ENCODE data around the gene CSF2RB. TPM values are rescaled to one million over a fixed set of nuclear protein-coding genes. Genes with fewer than 3 reads are reported as not detected.

CSF2RB gene
- total RNA-seq, 2 donors from 2014 or later: not detected

- H3K9me3 ChIP-seq (ENCODE audit: control insufficient read depth, low read length): no peaks in the 10 kb centered on the region
- H3K4me1 ChIP-seq (ENCODE audit: control insufficient read depth, insufficient read depth, low read length): no peaks in the 10 kb centered on the region
- peaks cover 11% of the 10 kb centered on the region for H3K27me3 ChIP-seq (ENCODE audit: control insufficient read depth, insufficient read depth, low read length, poor library complexity, severe bottlenecking)
- no peak overlapping the region for H3K27ac Mint-ChIP-seq
- peaks cover 6% of the 10 kb centered on the region for H3K9me3 Mint-ChIP-seq
- H3K27me3 Mint-ChIP-seq (ENCODE audit: insufficient read depth): peaks cover 14% of the 10 kb centered on the region
- peaks cover 2% of the 10 kb centered on the region for H3K4me1 Mint-ChIP-seq
- no peak overlapping the region for H3K9ac ChIP-seq (ENCODE audit: extremely low read depth, low read length, poor library complexity, severe bottlenecking)
- no peak overlapping the region for H3K4me3 ChIP-seq (ENCODE audit: low read length)
- no peak for DNase-seq
- no peaks in the 10 kb centered on the region for H3K36me3 Mint-ChIP-seq (ENCODE audit: low read depth)
- TF ChIP-seq, protein P1, sequence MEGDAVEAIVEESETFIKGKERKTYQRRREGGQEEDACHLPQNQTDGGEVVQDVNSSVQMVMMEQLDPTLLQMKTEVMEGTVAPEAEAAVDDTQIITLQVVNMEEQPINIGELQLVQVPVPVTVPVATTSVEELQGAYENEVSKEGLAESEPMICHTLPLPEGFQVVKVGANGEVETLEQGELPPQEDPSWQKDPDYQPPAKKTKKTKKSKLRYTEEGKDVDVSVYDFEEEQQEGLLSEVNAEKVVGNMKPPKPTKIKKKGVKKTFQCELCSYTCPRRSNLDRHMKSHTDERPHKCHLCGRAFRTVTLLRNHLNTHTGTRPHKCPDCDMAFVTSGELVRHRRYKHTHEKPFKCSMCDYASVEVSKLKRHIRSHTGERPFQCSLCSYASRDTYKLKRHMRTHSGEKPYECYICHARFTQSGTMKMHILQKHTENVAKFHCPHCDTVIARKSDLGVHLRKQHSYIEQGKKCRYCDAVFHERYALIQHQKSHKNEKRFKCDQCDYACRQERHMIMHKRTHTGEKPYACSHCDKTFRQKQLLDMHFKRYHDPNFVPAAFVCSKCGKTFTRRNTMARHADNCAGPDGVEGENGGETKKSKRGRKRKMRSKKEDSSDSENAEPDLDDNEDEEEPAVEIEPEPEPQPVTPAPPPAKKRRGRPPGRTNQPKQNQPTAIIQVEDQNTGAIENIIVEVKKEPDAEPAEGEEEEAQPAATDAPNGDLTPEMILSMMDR (conservative IDR thresholded peaks at IDR 0.05): no peak
- no peaks in the 10 kb centered on the region for H3K36me3 ChIP-seq (ENCODE audit: control insufficient read depth, insufficient read depth, low read length)
- no peak overlapping the region for H3K27ac ChIP-seq (ENCODE audit: low read depth, low read length)
- WGBS, 2 experiments (ENCODE audit: insufficient coverage in 1 of 2, insufficient read length in 1 of 2): 62% methylated on average over 2 of the region's 2 CpGs; no CpG with 5 or more reads in 1 of the 2 experiments
- H3K4me3 Mint-ChIP-seq: no peak overlapping the region
Measured at GRCh38 chr22:36963302-36963701, 49.9 kb downstream of the CSF2RB start.

DNA sequence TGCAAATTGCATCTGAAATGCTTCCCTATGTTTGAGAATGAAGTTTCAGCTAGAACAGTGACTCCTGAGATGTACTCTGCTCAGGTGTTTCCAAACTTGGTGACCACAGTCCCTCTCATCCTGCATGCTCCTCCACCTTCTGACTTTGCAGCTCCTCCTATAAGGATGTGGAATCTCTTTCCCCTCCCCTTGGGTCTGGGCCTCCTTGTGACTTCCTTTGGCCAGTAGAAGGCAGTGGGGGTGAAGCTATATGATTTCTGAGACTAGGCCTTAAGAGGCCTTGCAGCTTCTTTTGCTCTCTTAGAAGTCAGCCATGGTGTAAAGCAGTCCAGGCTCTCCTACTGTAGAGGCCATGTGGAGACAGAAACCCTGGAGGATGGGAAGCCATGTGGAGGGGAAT is 50.7 kb downstream of the CSF2RB start:
- no peak overlapping the region for H3K9ac ChIP-seq (ENCODE audit: extremely low read depth, low read length, poor library complexity, severe bottlenecking)

DNA sequence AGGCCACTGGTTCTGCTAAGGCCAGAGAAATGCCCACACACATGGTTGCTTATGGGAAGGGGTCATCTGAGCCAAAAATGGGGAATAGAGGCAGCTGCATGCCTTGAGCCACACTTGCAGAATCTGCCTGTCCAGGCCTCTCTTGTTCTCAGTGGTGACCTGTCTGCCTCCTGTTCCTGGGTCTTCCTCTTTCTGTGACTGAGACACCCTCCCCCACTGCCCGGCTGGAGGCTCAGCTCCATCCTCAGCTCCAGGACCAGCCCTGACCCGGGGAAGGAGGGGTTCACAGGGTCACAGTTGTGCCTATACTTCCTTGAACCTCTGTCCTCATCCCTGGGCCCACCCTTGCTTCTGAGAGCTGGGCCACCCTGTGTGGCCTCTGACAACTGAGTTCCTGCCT is 52.3 kb downstream of the CSF2RB start:
- Mint-ChIP-seq H3K4me1 (peaks cover 2% of the 10 kb centered on the region), H3K36me3 (ENCODE audit: low read depth) (no peaks in the 10 kb centered on the region), H3K27ac (no peak overlapping the region), H3K9me3 (no peaks in the 10 kb centered on the region), H3K4me3 (no peak overlapping the region), H3K27me3 (ENCODE audit: insufficient read depth) (peaks cover 4% of the 10 kb centered on the region)
- TF ChIP-seq, protein P1 (conservative IDR thresholded peaks at IDR 0.05): no peak
- Histone ChIP-seq H3K27me3 (ENCODE audit: control insufficient read depth, insufficient read depth, low read length, poor library complexity, severe bottlenecking) (peaks cover 11% of the 10 kb centered on the region), H3K4me1 (ENCODE audit: control insufficient read depth, insufficient read depth, low read length) (no peaks in the 10 kb centered on the region), H3K9ac (ENCODE audit: extremely low read depth, low read length, poor library complexity, severe bottlenecking) (no peak overlapping the region), H3K9me3 (ENCODE audit: control insufficient read depth, low read length) (no peaks in the 10 kb centered on the region), H3K27ac (ENCODE audit: low read depth, low read length) (no peak overlapping the region), H3K4me3 (ENCODE audit: low read length) (no peak overlapping the region), H3K36me3 (ENCODE audit: control insufficient read depth, insufficient read depth, low read length) (no peaks in the 10 kb centered on the region)
- 83 to 100% methylated on average over 1 to 2 of the region's 2 CpGs for WGBS, 2 experiments (ENCODE audit: insufficient coverage in 1 of 2, insufficient read length in 1 of 2)
- DNase-seq: no peak

More for the DNA sequence above, 50.7 kb downstream of the CSF2RB start:
- Mint-ChIP-seq H3K27ac (no peak overlapping the region), H3K4me3 (no peak overlapping the region), H3K36me3 (ENCODE audit: low read depth) (no peaks in the 10 kb centered on the region), H3K4me1 (peaks cover 2% of the 10 kb centered on the region), H3K9me3 (no peaks in the 10 kb centered on the region), H3K27me3 (ENCODE audit: insufficient read depth) (peaks cover 14% of the 10 kb centered on the region)
- peaks cover 11% of the 10 kb centered on the region for H3K27me3 ChIP-seq (ENCODE audit: control insufficient read depth, insufficient read depth, low read length, poor library complexity, severe bottlenecking)
- TF ChIP-seq, protein P1 (conservative IDR thresholded peaks at IDR 0.05): no peak
- no peak for DNase-seq
- H3K36me3 ChIP-seq (ENCODE audit: control insufficient read depth, insufficient read depth, low read length): no peaks in the 10 kb centered on the region
- no peaks in the 10 kb centered on the region for H3K4me1 ChIP-seq (ENCODE audit: control insufficient read depth, insufficient read depth, low read length)
- no peak overlapping the region for H3K4me3 ChIP-seq (ENCODE audit: low read length)
- no peak overlapping the region for H3K27ac ChIP-seq (ENCODE audit: low read depth, low read length)
- H3K9me3 ChIP-seq (ENCODE audit: control insufficient read depth, low read length): no peaks in the 10 kb centered on the region
